HepG2 (cell line): ENCODE measurements around the gene ITGB1. TPM values are rescaled to one million over a fixed set of nuclear protein-coding genes. Genes with fewer than 3 reads are reported as not detected.
A peak's percentile ranks its signal among the peaks of the same experiment; 100 is the strongest.

Experiments used
- AKAP8 ChIP-seq: sonication (generic); formaldehyde crosslinking; IDR thresholded peaks from 2 replicates; pipeline ENCODE4 v1.5.1; 2020; ENCODE audit warnings: mild to moderate bottlenecking, missing genetic modification reagents
- ATF7 ChIP-seq, 2 experiments: fragments of 450-650 bp in 1 of 2; sonication (generic) in 1 of 2; formaldehyde crosslinking in 1 of 2; IDR thresholded peaks; 2 replicates each; pipeline versions ENCODE4 v1.4.0 to v1.6.1; 2016 to 2020; ENCODE audit warnings: antibody characterized with exemption in 1 of 2, mild to moderate bottlenecking in 1 of 2, missing genetic modification reagents in 1 of 2
- BORCS8-MEF2B ChIP-seq: sonication (generic); formaldehyde crosslinking; IDR thresholded peaks from 2 replicates; pipeline ENCODE4 v1.8.0; 2022; ENCODE audit warnings: mild to moderate bottlenecking, missing genetic modification reagents
- CENPX ChIP-seq: sonication (generic); formaldehyde crosslinking; IDR thresholded peaks from 2 replicates; pipeline ENCODE4 v1.9.0; 2021; ENCODE audit warnings: mild to moderate bottlenecking, missing genetic modification reagents, moderate library complexity
- DNMT3B ChIP-seq: conservative IDR thresholded peaks from 2 replicates; pipeline ENCODE4 v1.6.1; 2016; ENCODE audit warnings: missing biosample characterization, control low read depth
- MNT ChIP-seq: fragments of 450-650 bp; IDR thresholded peaks from 2 replicates; pipeline ENCODE4 v1.6.1; 2016
- NCOA1 ChIP-seq: sonication (generic); formaldehyde crosslinking; IDR thresholded peaks from 2 replicates; pipeline ENCODE4 v1.9.0; 2021; ENCODE audit warnings: missing genetic modification reagents
- NR2F2 ChIP-seq: IDR thresholded peaks from 2 replicates; pipeline ENCODE4 v1.6.1; 2012; ENCODE audit warnings: low read depth, inconsistent platforms, borderline replicate concordance
- POLR2AphosphoS2 ChIP-seq: IDR thresholded peaks from 2 replicates; pipeline ENCODE4 v1.6.1; 2011; ENCODE audit warnings: low read depth, low read length, improper control_type of control experiment
- RNF219 ChIP-seq: sonication (generic); formaldehyde crosslinking; IDR thresholded peaks from 2 replicates; pipeline ENCODE4 v1.5.0; 2020; ENCODE audit warnings: mild to moderate bottlenecking, missing genetic modification reagents
- SRSF9 ChIP-seq: fragments of 200-400 bp; formaldehyde crosslinking; IDR thresholded peaks from 2 replicates; pipeline ENCODE4 v1.6.1; 2018; ENCODE audit warnings: borderline replicate concordance, mild to moderate bottlenecking, low read depth, low read length; ENCODE audit not compliant: insufficient read depth, poor library complexity, severe bottlenecking
- TBX2 ChIP-seq: sonication (generic); formaldehyde crosslinking; IDR thresholded peaks from 2 replicates; pipeline ENCODE4 v1.5.0; 2020; ENCODE audit warnings: missing genetic modification reagents, mild to moderate bottlenecking, borderline replicate concordance
- ZNF20 ChIP-seq: sonication (generic); formaldehyde crosslinking; IDR thresholded peaks from 2 replicates; pipeline ENCODE4 v1.4.0; 2020; ENCODE audit warnings: mild to moderate bottlenecking, moderate library complexity, missing genetic modification reagents
- ZNF207 ChIP-seq: fragments of 450-650 bp; IDR thresholded peaks from 2 replicates; pipeline ENCODE4 v1.6.1; 2016; ENCODE audit warnings: antibody characterized with exemption, borderline replicate concordance
- ZNF256 ChIP-seq: sonication (generic); formaldehyde crosslinking; conservative IDR thresholded peaks from 2 replicates; pipeline ENCODE4 v1.4.0; 2020; ENCODE audit warnings: missing genetic modification reagents
- ZNF441 ChIP-seq: sonication (generic); formaldehyde crosslinking; IDR thresholded peaks from 2 replicates; pipeline ENCODE4 v1.7.0; 2021; ENCODE audit warnings: missing genetic modification reagents, borderline replicate concordance
- ZNF569 ChIP-seq: sonication (generic); formaldehyde crosslinking; IDR thresholded peaks from 2 replicates; pipeline ENCODE4 v1.5.0; 2020; ENCODE audit warnings: mild to moderate bottlenecking, missing genetic modification reagents, moderate library complexity, borderline replicate concordance
- ZNF704 ChIP-seq: sonication (generic); formaldehyde crosslinking; IDR thresholded peaks from 2 replicates; pipeline ENCODE4 v1.8.1; 2023; ENCODE audit warnings: mild to moderate bottlenecking, inconsistent platforms, moderate library complexity, missing genetic modification reagents, borderline replicate concordance
- ZNF772 ChIP-seq: sonication (generic); formaldehyde crosslinking; IDR thresholded peaks from 2 replicates; pipeline ENCODE4 v1.5.0; 2020; ENCODE audit warnings: mild to moderate bottlenecking, missing genetic modification reagents
- ZNF850 ChIP-seq: sonication (generic); formaldehyde crosslinking; conservative IDR thresholded peaks from 2 replicates; pipeline ENCODE4 v1.9.0; 2021; ENCODE audit warnings: mild to moderate bottlenecking, missing genetic modification reagents
- ZNF878 ChIP-seq: sonication (generic); formaldehyde crosslinking; IDR thresholded peaks from 2 replicates; pipeline ENCODE4 v1.8.1; 2023; ENCODE audit warnings: mild to moderate bottlenecking, missing genetic modification reagents, moderate library complexity
- polyA plus RNA-seq, 8 experiments: library from polyadenylated mRNA; depleted of rRNA in 3 of 8; stranded (reverse) in 7 of 8; unstranded in 1 of 8; fragments of >200 nt; fragmentation: Illumina TruSeq in 4 of 8; extraction: Trizol in 4 of 8; gene quantifications; 2 replicates each; pipeline versions ENCODE4 v1.2.1 to v1.2.3, GENCODE V29; 2011 to 2016; ENCODE audit warnings: low read depth in 4 of 8, missing spikeins in 1 of 8, mixed read lengths in 1 of 8; ENCODE audit not compliant: insufficient read depth in 1 of 8
- total RNA-seq, 5 experiments: library from RNA; depleted of rRNA; stranded (reverse); fragments of >200 nt; fragmentation: Illumina TruSeq; extraction: Trizol; gene quantifications; 2 replicates each; pipeline ENCODE4 v1.2.3, GENCODE V29; 2016; ENCODE audit warnings: low read depth in 1 of 5

The ITGB1 gene
- total and polyA plus RNA-seq, 2 of the 13 experiments (the other 11 are each of a cell fraction or from before 2014, with no cell fraction given), result 190 to 204 TPM

- TF ChIP-seq ATF7 (IDR thresholded peaks at IDR 0.05) (no peak), ATF7 (CRISPR knock-in tag; IDR thresholded peaks at IDR 0.05) (no peak), CENPX (CRISPR knock-in tag) (no peak), MNT (no peak), DNMT3B (CRISPR knock-in tag) (no peak), TBX2 (no peak), RNF219 (CRISPR knock-in tag) (no peak), NR2F2 (peak; percentile 83), AKAP8 (CRISPR knock-in tag) (no peak), ZNF878 (CRISPR knock-in tag) (no peak), SRSF9 (no peak), BORCS8-MEF2B (CRISPR knock-in tag) (no peak), ZNF772 (no peak), ZNF850 (CRISPR knock-in tag) (no peak), ZNF569 (CRISPR knock-in tag) (no peak), POLR2AphosphoS2 (no peak), ZNF207 (no peak), NCOA1 (no peak), ZNF704 (CRISPR knock-in tag) (no peak), ZNF20 (CRISPR knock-in tag) (no peak), ZNF256 (CRISPR knock-in tag) (no peak), ZNF441 (CRISPR knock-in tag) (no peak)
Measured at GRCh38 chr10:32982911-32983909, 25.2 kb upstream of the ITGB1 start (continued).
